OCI-LY7 (cell line): ENCODE measurements around the gene TMEM164. TPM values are rescaled to one million over a fixed set of nuclear protein-coding genes. Genes with fewer than 3 reads are reported as not detected.

Experiments used
- BruUV-seq: library from RNA; stranded (reverse); fragments of 400-500 nt; replicated peaks from 2 replicates; lab custom pipeline; 2021; lab: Mats Ljungman, UMichigan
- CTCF ChIA-PET: fragments of 300-600 bp; sonication (Branson Sonifier 250); formaldehyde crosslinking; loops from one replicate; lab custom pipeline; 2022; ENCODE audit warnings: antibody characterized with exemption; ENCODE audit not compliant: unreplicated experiment; lab: Charles Lee
- POLR2A ChIA-PET: fragments of 300-600 bp; sonication (Branson Sonifier 250); formaldehyde crosslinking; loops from one replicate; lab custom pipeline; 2022; ENCODE audit warnings: antibody characterized with exemption; lab: Charles Lee
- DNase-seq: peaks from one replicate; pipeline ENCODE4 v3.0.0-alpha.2; 2015; ENCODE audit warnings: low spot score
- H2AFZ ChIP-seq: fragments of 200-600 bp; sonication (generic), shearing (Covaris generic); 2 replicates; pipeline ENCODE4 v1.6.1; 2014; ENCODE audit warnings: mild to moderate bottlenecking, antibody characterized with exemption, low read length, moderate library complexity
- H3K27ac ChIP-seq: fragments of 200-600 bp; sonication (generic); 2 replicates; pipeline ENCODE4 v1.5.1; 2014; ENCODE audit warnings: mixed run types, low read depth, mild to moderate bottlenecking, moderate library complexity, low read length, inconsistent platforms; ENCODE audit not compliant: poor library complexity, severe bottlenecking
- H3K36me3 ChIP-seq: fragments of 200-600 bp; sonication (generic); 2 replicates; pipeline ENCODE4 v1.6.1; 2014; ENCODE audit warnings: mild to moderate bottlenecking, antibody characterized with exemption, low read length, moderate library complexity, mixed read lengths; ENCODE audit not compliant: insufficient read depth
- H3K4me1 ChIP-seq: fragments of 200-600 bp; sonication (generic); 2 replicates; pipeline ENCODE4 v1.5.1; 2014; ENCODE audit warnings: mild to moderate bottlenecking, low read length; ENCODE audit not compliant: insufficient read depth, poor library complexity, severe bottlenecking
- H3K4me2 ChIP-seq: fragments of 200-600 bp; sonication (generic); 2 replicates; pipeline ENCODE4 v1.6.1; 2014; ENCODE audit warnings: mild to moderate bottlenecking, low read length
- H3K4me3 ChIP-seq: fragments of 200-600 bp; sonication (generic); 2 replicates; pipeline ENCODE4 v1.5.1; 2014; ENCODE audit warnings: mild to moderate bottlenecking, low read depth, low read length; ENCODE audit not compliant: poor library complexity, severe bottlenecking
- H3K79me2 ChIP-seq: fragments of 200-600 bp; sonication (generic); 2 replicates; pipeline ENCODE4 v1.6.1; 2016; ENCODE audit warnings: low read depth, mild to moderate bottlenecking, low read length, moderate library complexity, mixed read lengths; ENCODE audit not compliant: insufficient read depth
- H3K9me2 ChIP-seq: fragments of 200-600 bp; sonication (generic); 2 replicates; pipeline ENCODE4 v1.6.1; 2016; ENCODE audit warnings: mild to moderate bottlenecking, low read length, mixed read lengths; ENCODE audit not compliant: insufficient read depth
- H3K9me3 ChIP-seq: fragments of 200-600 bp; sonication (generic); 2 replicates; pipeline ENCODE4 v1.6.1; 2014; ENCODE audit warnings: mild to moderate bottlenecking, mixed run types, low read length, mixed read lengths
- H4K20me1 ChIP-seq: fragments of 200-600 bp; sonication (generic); 2 replicates; pipeline ENCODE4 v1.6.1; 2014; ENCODE audit warnings: mild to moderate bottlenecking, antibody characterized with exemption, low read length, moderate library complexity, mixed read lengths; ENCODE audit not compliant: insufficient read depth
- EZH2phosphoT487 ChIP-seq: fragments of 200-600 bp; sonication (generic); IDR thresholded peaks from 2 replicates; pipeline ENCODE4 v1.6.1; 2018; ENCODE audit warnings: low read depth, borderline replicate concordance, mild to moderate bottlenecking, mixed run types, antibody characterized with exemption, low read length, moderate library complexity, mixed read lengths
- intact Hi-C: fragments of 100-400 bp; cut with micrococcal nuclease; formaldehyde crosslinking; loops from one replicate; pipeline ENCODE4 v1.10.0; 2022; ENCODE audit not compliant: unreplicated experiment
- total RNA-seq, 2 experiments: library from RNA; depleted of rRNA in 1 of 2; stranded (reverse); fragments of >200 nt in 1 of 2; shearing (Covaris generic) in 1 of 2; gene quantifications; 2 replicates each; pipeline ENCODE4 v1.2.3, GENCODE V29; 2014 to 2022
- TF ChIP-seq, protein P1 (sequence below): fragments of 200-600 bp; sonication (generic); conservative IDR thresholded peaks from 2 replicates; pipeline ENCODE4 v1.5.1; 2014; ENCODE audit warnings: mild to moderate bottlenecking, antibody characterized with exemption, low read length, moderate library complexity, mixed read lengths

The TMEM164 gene
- total RNA-seq, 2 experiments from 2014 or later, result 7.2 to 11.1 TPM

DNA sequence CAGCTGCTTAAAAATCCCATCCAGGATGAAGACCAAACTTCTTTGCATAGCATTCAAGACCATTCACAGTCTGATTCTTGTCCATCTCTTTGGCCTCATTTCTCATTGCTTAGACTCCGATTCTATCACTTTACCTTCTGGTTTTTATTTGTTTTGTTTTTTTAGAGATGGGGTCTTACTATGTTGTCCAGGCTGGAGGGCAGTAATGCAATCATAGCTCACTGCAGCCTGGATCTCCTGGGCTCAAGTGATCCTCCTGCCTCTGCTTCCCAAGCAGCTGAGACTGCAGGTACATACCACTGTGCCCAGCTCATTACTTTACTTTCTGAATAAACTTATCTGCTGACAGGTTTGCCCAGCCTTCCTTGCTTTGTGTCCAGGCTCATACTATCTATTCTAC is 152.8 kb downstream of the TMEM164 start:
- TF ChIP-seq EZH2phosphoT487, result no peak
- TF ChIP-seq, protein P1, sequence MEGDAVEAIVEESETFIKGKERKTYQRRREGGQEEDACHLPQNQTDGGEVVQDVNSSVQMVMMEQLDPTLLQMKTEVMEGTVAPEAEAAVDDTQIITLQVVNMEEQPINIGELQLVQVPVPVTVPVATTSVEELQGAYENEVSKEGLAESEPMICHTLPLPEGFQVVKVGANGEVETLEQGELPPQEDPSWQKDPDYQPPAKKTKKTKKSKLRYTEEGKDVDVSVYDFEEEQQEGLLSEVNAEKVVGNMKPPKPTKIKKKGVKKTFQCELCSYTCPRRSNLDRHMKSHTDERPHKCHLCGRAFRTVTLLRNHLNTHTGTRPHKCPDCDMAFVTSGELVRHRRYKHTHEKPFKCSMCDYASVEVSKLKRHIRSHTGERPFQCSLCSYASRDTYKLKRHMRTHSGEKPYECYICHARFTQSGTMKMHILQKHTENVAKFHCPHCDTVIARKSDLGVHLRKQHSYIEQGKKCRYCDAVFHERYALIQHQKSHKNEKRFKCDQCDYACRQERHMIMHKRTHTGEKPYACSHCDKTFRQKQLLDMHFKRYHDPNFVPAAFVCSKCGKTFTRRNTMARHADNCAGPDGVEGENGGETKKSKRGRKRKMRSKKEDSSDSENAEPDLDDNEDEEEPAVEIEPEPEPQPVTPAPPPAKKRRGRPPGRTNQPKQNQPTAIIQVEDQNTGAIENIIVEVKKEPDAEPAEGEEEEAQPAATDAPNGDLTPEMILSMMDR, result no peak
- DNase-seq, result no peak
- Histone ChIP-seq H2AFZ (no peak overlapping the region), H4K20me1 (no peaks in the 10 kb centered on the region), H3K4me3 (no peak overlapping the region), H3K79me2 (no peaks in the 10 kb centered on the region), H3K9me2 (no peaks in the 10 kb centered on the region), H3K27ac (no peak overlapping the region), H3K4me1 (peaks cover 7% of the 10 kb centered on the region), H3K9me3 (no peaks in the 10 kb centered on the region), H3K36me3 (no peaks in the 10 kb centered on the region), H3K4me2 (no peak overlapping the region)
- intact Hi-C loops, result no loop called here
- ChIA-PET POLR2A (interaction anchor here (1.3 kb wide), 1 partner anchor 255 kb away, joined by 4 read pairs; no protein-coding TSS in a partner anchor), CTCF (interaction anchor here (1.4 to 2.0 kb wide), 2 partner anchors 8 to 252 kb away, joined by 5 to 6 read pairs; no protein-coding TSS in a partner anchor)
- BruUV-seq, result no TSS peak

DNA sequence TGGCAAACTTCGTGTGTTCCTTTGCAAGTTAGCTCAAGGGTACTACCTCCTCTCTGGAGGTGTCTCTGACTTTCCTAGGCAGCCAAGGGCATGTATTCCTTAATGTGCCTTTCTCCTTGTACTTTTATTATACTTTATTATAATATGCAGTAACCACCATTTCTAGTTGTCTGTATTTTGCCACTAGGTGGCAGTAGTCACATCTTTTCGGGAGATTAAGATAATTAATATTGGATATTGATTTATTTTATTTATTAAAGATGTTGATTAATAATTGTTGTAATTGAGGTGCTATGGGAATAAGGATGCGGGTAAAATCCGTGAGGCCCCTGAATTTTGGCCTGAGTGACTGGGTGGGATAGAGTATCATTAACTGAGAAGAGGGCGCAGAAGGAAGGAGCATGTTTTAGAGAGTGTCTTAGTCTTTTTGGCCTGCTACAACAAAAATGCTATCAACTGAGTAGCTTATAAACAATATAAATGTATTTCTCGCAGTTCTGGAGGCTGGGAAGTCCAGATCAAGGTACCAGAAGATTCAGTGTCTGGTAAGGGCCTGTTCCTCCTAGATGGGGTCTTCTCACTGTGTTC is 153.3 kb downstream of the TMEM164 start:
- CTCF ChIA-PET, result interaction anchor here (1.4 to 2.0 kb wide), 2 partner anchors 9 to 252 kb away, joined by 5 to 6 read pairs; no protein-coding TSS in a partner anchor
- peak; percentile 28 for DNase-seq

More for the DNA sequence above, 153.3 kb downstream of the TMEM164 start:
- Histone ChIP-seq H3K79me2 (no peaks in the 10 kb centered on the region), H4K20me1 (no peaks in the 10 kb centered on the region), H3K4me2 (no peak overlapping the region), H3K4me1 (peaks cover 7% of the 10 kb centered on the region), H3K9me2 (no peaks in the 10 kb centered on the region), H3K4me3 (no peak overlapping the region), H3K9me3 (no peaks in the 10 kb centered on the region), H2AFZ (no peak overlapping the region), H3K27ac (no peak overlapping the region), H3K36me3 (no peaks in the 10 kb centered on the region)
- BruUV-seq, result no TSS peak
- POLR2A ChIA-PET, result interaction anchor here (1.3 kb wide), 1 partner anchor 255 kb away, joined by 4 read pairs; no protein-coding TSS in a partner anchor
- TF ChIP-seq EZH2phosphoT487, result no peak
- TF ChIP-seq, protein P1, result peak; percentile 73
- intact Hi-C loops, result no loop called here
